Measurements from ENCODE around the gene TNFSF12.

DNA sequence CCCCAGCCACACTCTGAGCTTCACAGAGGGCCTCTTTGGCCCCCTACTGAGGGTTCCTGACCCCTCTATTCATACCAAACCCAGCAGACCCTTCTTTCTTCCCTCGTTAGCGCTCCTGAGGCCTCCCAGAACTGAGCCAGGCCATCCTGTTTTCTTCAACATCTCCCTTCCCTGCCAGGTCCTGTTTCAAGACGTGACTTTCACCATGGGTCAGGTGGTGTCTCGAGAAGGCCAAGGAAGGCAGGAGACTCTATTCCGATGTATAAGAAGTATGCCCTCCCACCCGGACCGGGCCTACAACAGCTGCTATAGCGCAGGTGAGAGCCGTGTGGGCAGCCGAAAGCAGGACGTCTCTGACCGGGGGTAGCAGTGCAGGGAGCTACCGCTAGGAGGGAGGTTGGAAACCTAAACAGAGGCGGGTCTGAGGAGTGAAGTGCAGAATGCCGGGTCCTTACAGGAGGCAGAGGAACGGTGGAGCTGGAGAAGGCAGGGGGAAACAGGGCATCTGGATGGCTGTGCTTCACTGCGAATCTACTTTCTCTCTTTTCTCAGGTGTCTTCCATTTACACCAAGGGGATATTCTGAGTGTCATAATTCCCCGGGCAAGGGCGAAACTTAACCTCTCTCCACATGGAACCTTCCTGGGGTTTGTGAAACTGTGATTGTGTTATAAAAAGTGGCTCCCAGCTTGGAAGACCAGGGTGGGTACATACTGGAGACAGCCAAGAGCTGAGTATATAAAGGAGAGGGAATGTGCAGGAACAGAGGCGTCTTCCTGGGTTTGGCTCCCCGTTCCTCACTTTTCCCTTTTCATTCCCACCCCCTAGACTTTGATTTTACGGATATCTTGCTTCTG lies 11.5 kb downstream of the TNFSF12 start:
- TF ChIP-seq POLR2A (IDR thresholded peaks at IDR 0.05; ENCODE audit: low read depth, low read length) (no peak), POLR2AphosphoS5 (IDR thresholded peaks at IDR 0.05; ENCODE audit: low read depth, low read length) (no peak)

All from GM12892 (cell line).